Glutamatergic neuron (in vitro differentiated cells): ENCODE results near the gene CDCA5. TPM values are rescaled to one million over a fixed set of nuclear protein-coding genes. Genes with fewer than 3 reads are reported as not detected.
A peak's percentile ranks its signal among the peaks of the same experiment; 100 is the strongest.

Experiments
- DNase-seq: peaks from one replicate; pipeline ENCODE4 v3.0.0; 2022
- H3K27ac Mint-ChIP-seq: one replicate; pipeline ENCODE4 v1.8.0; 2020; ENCODE audit warnings: mild to moderate bottlenecking, mixed read lengths, inconsistent platforms; ENCODE audit not compliant: unreplicated experiment
- H3K27me3 Mint-ChIP-seq: one replicate; pipeline ENCODE4 v1.8.0; 2020; ENCODE audit warnings: mild to moderate bottlenecking, moderate library complexity, mixed read lengths, inconsistent platforms; ENCODE audit not compliant: unreplicated experiment
- H3K36me3 Mint-ChIP-seq: one replicate; pipeline ENCODE4 v1.8.0; 2020; ENCODE audit warnings: mild to moderate bottlenecking, mixed read lengths, inconsistent platforms; ENCODE audit not compliant: unreplicated experiment
- H3K4me1 Mint-ChIP-seq: one replicate; pipeline ENCODE4 v1.8.0; 2020; ENCODE audit warnings: mild to moderate bottlenecking, low read depth, mixed read lengths, inconsistent platforms; ENCODE audit not compliant: unreplicated experiment
- H3K4me3 Mint-ChIP-seq: one replicate; pipeline ENCODE4 v1.8.0; 2020; ENCODE audit warnings: mild to moderate bottlenecking, mixed read lengths, inconsistent platforms; ENCODE audit not compliant: unreplicated experiment
- H3K9me3 Mint-ChIP-seq: one replicate; pipeline ENCODE4 v1.8.0; 2020; ENCODE audit warnings: mild to moderate bottlenecking, moderate library complexity, mixed read lengths, inconsistent platforms; ENCODE audit not compliant: unreplicated experiment
- total RNA-seq: library from RNA; stranded (reverse); fragmentation: NEBNext Ultra II Directional; extraction: Animal tissue kit (Norgen Biotek cat#: 25700); gene quantifications from one replicate; pipeline ENCODE4 v1.2.1, GENCODE V29; 2021; ENCODE audit not compliant: unreplicated experiment
- TF ChIP-seq, protein P1 (sequence below): fragments of 200-600 bp; sonication (generic); IDR thresholded peaks from one replicate; pipeline ENCODE4 v1.5.0; 2021; ENCODE audit not compliant: partially characterized antibody, unreplicated experiment

CDCA5 gene
- total RNA-seq, 1 donor from 2014 or later = 7.7 TPM

DNA sequence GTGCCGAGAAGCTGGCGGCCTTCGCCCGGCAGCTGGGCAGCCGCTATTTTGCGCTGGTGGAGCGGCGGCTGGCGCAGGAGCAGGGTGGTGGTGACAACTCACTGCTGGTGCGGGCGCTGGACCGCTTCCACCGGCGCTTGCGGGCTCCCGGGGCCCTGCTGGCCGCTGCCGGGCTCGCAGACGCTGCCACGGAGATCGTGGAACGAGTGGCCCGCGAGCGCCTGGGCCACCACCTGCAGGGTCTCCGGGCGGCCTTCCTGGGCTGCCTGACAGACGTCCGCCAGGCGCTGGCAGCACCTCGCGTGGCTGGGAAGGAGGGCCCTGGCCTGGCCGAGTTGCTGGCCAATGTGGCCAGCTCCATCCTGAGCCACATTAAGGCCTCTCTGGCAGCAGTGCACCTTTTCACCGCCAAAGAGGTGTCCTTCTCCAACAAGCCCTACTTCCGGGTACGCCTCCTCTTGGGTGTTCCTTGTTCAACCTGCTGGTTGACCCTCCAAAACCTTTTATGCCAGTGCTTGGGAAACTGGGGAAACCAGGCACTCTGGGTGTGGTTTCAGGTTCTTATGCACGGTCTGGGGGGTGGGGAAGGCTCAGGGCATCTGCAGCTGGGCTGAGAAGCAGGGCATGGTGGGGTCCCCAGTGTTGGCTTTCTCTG is 24.8 kb upstream of the CDCA5 start:
- Mint-ChIP-seq H3K36me3 (no peaks in the 10 kb centered on the region), H3K27ac (no peak overlapping the region), H3K4me3 (no peak overlapping the region), H3K4me1 (peaks cover 5% of the 10 kb centered on the region), H3K9me3 (peaks cover 15% of the 10 kb centered on the region), H3K27me3 (peaks cover 17% of the 10 kb centered on the region)
- TF ChIP-seq, protein P1, sequence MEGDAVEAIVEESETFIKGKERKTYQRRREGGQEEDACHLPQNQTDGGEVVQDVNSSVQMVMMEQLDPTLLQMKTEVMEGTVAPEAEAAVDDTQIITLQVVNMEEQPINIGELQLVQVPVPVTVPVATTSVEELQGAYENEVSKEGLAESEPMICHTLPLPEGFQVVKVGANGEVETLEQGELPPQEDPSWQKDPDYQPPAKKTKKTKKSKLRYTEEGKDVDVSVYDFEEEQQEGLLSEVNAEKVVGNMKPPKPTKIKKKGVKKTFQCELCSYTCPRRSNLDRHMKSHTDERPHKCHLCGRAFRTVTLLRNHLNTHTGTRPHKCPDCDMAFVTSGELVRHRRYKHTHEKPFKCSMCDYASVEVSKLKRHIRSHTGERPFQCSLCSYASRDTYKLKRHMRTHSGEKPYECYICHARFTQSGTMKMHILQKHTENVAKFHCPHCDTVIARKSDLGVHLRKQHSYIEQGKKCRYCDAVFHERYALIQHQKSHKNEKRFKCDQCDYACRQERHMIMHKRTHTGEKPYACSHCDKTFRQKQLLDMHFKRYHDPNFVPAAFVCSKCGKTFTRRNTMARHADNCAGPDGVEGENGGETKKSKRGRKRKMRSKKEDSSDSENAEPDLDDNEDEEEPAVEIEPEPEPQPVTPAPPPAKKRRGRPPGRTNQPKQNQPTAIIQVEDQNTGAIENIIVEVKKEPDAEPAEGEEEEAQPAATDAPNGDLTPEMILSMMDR = no peak
- DNase-seq = no peak

DNA sequence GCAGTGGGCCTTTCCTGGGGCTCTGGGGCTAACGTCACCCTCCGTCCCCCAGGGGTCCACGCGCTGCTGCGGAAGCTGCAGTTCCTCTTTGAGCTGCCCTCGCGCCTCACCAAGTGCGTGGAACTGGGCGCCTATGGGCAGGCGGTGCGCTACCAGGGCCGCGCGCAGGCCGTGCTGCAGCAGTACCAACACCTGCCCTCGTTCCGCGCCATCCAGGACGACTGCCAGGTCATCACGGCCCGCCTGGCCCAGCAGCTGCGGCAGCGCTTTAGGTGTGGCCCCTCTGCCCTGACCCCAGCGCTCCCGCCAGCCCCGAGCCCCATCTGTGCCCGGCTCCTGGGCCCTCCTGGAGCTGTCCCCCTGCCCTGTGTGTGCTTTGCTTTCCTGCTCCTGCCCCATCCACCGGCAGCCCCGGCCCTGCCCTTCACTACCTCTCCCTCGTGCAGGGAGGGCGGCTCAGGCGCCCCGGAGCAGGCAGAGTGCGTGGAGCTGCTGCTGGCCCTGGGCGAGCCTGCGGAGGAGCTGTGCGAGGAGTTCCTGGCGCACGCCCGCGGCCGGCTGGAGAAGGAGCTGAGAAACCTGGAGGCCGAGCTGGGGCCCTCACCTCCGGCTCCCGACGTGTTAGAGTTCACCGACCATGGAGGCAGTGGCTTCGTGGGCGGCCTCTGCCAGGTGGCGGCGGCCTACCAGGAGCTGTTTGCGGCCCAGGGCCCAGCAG is 24.1 kb upstream of the CDCA5 start:
- H3K36me3 Mint-ChIP-seq = no peaks in the 10 kb centered on the region
- no peak overlapping the region for H3K27ac Mint-ChIP-seq
- TF ChIP-seq, protein P1 = no peak
- H3K4me3 Mint-ChIP-seq = no peak overlapping the region
- H3K27me3 Mint-ChIP-seq = peaks cover 13% of the 10 kb centered on the region
- no peak for DNase-seq
- H3K4me1 Mint-ChIP-seq = peaks cover 3% of the 10 kb centered on the region
- peaks cover 10% of the 10 kb centered on the region for H3K9me3 Mint-ChIP-seq

DNA sequence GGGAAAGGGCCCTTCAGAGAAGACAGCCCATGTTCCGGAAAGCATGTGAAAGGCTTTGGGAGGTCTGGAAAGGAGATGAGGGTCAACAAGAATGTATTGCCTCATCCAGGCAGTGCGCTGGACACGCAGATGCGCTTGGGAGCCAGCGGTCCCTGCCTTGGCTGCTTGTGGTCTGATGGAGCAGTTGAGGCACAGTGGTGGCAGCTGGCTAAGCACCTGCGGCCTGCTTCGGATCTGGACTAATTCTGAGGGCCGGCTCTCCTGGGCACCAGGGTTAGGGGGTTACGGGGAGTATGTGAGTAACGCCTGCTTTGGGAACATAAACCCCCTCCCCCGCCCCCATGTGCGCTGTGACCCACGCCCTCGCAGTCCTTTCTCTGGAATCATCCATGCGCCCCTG is 23.2 kb upstream of the CDCA5 start:
- Mint-ChIP-seq H3K27ac (no peak overlapping the region), H3K36me3 (no peaks in the 10 kb centered on the region), H3K27me3 (peaks cover 12% of the 10 kb centered on the region), H3K9me3 (peaks cover 10% of the 10 kb centered on the region), H3K4me1 (peaks cover 3% of the 10 kb centered on the region), H3K4me3 (no peak overlapping the region)
- TF ChIP-seq, protein P1 = no peak
- DNase-seq = no peak

DNA sequence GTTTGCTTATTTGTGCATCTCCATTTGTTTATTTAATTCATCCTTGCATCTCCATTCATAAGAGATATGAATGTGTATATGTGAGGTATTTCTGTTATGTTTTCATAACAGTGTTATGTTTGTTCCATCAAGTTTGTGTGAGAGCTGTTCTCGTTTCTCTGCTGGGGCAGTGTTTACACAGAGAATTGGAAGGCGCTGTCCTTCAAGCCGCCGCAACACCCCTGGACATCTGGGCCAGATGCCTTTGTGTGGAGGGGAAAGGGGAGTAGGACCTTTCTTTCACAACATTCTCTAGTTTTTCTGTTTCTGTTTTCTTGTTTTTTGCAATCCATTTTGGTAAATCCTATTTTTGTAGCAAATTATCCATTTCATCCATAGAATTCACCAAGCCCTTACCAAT is 20.8 kb upstream of the CDCA5 start:
- Mint-ChIP-seq H3K27ac (no peak overlapping the region), H3K4me3 (peak overlapping the region; percentile 8), H3K27me3 (peaks cover 5% of the 10 kb centered on the region)

More for the DNA sequence above, 20.8 kb upstream of the CDCA5 start:
- H3K9me3 Mint-ChIP-seq = peaks cover 6% of the 10 kb centered on the region
- TF ChIP-seq, protein P1 = no peak
- no peaks in the 10 kb centered on the region for H3K4me1 Mint-ChIP-seq
- no peaks in the 10 kb centered on the region for H3K36me3 Mint-ChIP-seq
- no peak for DNase-seq
